GM21423 (cell line): ENCODE results near the gene THSD4.

Source experiments
- ATAC-seq: cut with Tn5 transposase; IDR thresholded peaks from one replicate; pipeline ENCODE4 v1.9.1; 2021; ENCODE audit warnings: mild to moderate bottlenecking, moderate library complexity; ENCODE audit not compliant: unreplicated experiment

THSD4 gene

DNA sequence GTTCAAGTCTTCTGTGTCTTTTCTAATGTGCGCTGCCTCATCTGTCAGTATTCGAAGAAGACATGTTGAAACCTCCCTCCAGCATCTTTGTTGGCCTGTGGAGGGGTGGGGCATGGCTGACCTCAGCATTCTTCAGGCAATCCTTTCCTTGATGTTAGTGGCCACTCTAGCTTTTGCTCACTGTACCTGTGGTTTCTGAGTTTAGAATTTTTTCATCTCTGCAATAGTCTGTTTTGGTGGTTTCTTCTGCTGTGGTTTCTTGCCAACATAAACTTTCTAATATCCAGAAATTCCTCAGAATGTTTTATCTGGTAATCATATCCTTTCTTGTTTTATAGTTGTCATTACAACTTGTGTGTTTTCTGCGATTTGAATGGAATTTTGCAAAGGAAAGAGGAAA is 443.8 kb downstream of the THSD4 start:
- ATAC-seq, result no peak

DNA sequence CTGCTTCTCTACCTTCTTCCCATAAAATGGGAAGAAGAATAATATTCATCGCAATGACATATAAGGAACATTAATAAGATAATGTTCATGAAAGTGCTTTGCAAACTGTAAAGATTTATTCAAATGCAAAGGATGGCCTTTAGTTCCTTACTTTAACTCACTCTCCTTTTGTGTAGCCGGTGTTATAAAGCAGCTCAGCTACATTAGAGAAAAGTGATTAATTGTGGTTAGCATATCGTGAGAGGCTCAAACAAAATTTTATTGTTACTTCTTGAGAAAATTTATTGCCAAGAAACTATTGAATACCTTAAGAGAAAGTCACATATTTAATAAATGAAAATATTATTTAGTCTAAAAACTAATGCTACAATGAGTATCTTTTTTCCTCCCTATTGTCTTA is 444.3 kb downstream of the THSD4 start:
- ATAC-seq, result no peak

DNA sequence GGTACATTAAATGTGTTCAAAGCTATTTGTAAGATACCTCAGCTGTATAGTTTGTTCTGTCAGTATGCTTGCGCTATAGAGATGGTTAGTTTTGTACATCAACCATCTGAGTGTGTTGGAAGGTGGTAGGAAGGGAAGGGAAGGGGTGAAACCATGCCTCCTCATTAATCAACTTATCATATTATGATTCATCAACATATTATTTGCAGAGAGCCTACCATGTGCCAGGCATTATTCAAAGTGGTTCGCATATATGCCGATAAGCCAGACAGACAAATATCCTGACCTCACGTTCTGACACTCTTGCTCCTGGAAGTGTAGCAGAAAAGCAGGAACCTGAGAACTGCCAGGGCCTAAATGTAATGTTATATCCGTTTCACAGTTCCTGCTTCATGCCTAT is 447.0 kb downstream of the THSD4 start:
- ATAC-seq, result no peak

DNA sequence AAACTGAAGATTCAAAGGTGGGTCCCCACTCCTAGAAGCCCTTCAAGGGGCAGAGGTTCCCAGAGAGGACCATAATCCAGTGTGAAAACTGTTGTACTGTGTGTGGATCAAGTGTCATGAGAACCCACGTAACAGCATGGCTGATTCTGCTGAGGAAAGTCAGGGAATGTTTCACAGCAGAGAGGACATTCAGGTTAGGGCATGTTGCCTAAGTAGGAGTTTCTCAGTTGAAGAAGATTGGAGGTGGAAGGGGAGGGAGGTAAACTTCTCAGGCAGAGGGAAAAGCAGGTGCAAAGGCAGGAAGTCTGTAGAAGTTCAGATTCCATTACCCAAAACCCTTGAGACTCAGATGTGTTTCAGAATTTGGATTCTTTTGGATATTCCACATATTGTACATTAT is 448.9 kb downstream of the THSD4 start:
- ATAC-seq, result no peak

DNA sequence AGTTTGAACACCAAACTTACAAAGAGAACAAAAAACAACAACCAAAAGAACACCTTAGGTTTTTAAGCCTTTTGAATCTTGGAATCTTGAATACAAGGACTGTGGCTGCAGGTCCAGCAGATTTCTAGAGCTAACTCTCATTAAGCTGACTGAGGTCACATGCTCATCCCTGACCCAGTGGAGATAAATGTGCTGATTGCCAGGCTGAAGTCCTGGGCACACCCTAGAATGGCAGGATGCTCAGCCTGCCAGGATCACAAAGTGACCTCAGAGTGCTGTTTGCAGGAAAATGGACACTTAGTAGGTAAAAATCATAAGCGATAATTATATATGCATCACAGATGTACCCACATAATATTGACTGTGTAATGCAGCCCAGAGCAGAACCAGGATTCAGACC is 449.7 kb downstream of the THSD4 start:
- ATAC-seq, result no peak

DNA sequence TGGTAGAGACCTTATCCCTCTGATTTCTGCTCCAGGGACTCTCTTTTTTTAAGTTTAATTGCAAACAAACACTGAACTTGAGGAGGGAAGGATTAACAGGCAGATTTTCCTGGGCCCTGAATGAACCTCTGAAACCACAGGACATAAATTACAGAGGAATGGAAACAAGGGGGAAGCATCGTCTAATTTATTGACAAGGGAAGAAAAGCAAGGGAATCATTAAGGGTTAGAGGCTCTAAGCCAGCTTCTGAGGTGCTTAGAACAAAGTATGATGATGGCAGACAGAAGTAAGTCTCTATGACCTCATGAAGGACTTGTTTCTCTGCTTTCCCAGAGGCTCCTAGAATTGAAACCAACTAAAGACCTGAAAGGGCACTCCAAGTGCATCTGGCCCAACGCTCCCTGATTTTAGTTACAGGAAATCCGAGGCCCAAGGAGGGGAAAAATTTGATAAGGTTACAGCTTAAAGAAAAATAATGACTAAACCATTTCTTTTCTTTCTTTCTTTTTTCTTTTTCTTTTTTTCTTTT is 450.4 kb downstream of the THSD4 start:
- ATAC-seq, result no peak

DNA sequence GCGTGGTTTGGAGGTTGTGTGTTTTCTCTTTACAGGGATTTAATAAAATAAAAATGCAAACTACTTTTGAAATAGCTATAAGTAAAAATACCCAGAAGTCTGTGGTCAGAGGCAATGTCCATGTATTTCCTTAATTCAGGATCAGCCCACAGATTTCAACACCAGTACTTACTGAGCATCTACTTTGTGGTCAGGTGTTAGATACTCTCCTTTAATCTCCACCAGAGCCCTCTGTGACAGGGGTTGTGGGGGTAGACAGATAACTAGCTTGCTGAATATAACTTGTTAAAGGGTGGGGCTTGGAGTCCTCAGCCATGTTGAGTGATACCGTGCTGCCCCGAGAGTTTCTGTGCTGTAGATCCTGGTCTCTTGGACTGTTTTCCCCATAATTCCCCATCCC is 451.0 kb downstream of the THSD4 start:
- no peak for ATAC-seq

DNA sequence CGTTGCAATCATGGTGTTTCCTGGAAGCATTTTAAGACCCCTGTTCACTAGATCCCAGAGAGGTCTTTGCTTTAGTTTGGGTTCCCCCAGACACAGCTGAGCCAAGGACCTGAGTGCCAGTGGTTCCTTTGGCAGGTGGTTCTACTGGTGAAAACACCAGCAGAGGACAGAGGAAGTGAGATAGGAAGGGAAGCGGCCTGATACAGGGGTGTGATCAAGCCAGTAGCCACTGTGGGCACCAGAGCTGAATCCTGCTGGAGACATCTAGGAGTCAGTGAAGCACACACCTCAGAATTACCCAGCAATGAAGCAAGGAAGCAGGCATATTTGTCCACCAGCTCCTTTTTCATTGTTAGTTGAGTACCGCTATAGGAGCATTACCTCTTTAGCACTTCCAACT is 451.9 kb downstream of the THSD4 start:
- ATAC-seq, result no peak

DNA sequence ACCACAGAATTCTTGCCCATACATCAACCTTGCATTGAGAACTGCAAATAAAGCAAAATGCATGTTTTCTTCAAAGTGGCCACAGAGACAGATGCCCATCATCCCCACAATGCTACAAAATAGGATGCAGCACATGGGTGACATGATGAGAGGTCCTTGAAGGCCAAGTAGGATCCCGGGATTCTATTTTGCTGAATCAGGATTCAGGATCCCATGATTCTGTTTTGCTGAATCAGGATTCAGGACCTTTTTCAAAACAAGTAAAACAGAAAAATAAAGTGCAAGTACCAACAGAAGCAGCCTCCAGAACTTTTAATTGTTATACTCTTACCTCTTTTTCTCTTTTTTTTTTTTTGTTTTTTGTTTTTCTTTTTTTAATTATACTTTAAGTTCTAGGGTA is 453.0 kb downstream of the THSD4 start:
- no peak for ATAC-seq

DNA sequence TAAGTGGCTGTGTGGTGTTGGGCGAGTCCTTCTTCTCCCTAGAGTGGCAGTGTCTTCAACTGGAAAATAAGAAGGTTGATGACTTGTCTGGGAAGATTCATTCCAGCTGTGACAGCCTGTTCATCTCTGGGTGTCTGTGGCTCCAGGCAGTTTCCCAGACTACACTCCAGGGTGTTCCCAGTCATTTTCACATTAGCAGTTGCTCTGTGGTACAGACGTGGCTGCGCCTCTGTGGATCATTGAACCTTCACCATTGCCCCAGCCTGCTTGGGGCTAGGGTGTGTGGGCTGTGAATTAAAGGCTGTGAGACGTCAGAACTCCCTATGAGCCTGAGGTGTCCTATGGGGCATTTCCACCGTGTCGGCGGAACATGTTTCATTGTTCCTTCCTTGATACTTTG is 455.5 kb downstream of the THSD4 start:
- ATAC-seq, result no peak

DNA sequence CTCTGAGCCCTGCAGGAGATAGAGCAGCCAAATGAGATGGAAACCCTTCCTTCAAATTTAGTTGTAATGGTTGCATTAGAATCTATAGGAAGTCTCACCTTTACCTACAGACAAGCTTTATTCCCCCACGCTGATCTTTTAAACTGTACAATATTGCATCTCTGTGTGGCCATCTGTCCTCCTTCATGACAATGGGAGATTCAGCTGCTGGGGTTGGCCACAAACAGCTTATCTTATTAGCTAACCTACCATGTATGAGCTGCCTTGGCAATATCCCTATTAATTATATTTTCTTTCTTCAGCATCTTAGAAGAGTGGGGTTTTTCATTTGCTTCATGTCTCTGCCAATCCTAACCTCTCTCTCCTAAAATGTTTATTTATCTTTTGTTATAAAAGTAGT is 456.4 kb downstream of the THSD4 start:
- ATAC-seq, result no peak

DNA sequence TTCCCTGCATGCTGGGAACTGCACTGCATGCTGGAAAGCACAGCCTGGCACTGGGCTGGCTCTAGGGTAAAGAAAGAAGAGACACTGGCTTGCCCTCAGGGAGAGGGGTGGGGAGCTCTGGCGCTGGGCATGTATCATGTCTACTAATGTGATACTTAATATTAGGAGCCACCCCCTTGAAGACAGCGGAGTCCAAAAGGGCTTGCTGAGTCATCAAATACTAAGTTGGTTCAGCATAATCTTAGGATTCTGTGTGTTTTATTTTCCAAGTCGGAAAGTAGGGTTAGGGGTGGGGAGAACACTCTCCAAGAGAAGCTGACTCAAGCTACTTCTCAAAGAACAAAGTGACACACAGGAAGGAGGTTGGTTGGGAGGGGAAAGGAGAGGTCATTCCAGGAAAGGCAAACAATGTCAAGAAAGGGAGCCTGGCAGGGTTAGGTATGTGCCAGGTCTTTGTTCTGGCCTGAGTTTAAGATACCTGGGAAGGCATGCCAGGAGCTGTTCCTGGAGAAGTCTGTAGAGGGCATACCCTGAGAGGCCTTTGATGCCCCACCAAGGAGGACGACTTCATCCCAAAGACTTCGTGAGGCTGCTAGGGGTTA is 457.3 kb downstream of the THSD4 start:
- no peak for ATAC-seq

DNA sequence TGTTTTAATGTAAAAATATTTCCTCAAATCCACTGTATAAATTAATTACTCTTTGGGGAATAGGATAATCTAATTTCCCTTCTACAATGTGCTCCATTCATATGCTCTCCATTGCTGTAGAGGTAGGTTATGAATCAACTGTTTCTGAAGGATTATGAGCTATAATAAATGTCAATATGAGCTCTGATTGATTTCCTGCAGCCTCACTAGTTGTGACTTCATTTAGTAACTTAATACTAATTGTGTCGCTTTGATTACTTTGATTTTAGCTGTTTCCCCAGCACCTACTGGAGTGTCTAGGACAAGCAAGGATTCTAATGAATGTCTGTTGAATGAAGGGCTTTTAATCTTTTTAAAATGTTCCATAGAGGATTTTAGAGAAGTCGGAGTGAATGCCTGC is 458.3 kb downstream of the THSD4 start:
- ATAC-seq, result no peak

DNA sequence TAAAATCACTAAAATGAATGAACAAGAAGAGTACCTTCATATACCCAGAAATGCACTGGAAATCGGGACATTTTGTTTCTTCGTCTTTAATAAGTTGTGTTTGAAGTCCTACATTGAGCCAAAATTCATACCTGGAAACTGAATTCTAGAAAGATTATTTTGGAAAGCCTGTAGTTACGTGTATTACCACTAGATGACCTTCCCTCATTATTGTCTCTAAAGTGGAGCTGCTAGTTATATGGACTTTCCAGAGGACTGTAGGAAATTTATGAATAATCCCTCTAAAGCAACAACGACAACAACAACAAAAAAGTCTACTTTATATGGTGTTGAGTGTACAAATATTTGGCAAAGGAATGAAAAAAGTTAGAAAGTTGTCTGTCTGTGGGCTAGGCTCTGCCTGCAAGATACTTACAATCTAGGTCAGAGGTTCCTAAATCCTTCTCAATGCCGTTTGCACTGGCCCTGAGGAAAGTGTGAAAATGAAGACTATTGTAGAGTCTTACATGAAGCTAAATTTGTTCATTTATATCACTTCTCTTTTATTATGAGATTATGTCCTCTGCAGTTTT is 460.3 kb downstream of the THSD4 start:
- ATAC-seq, result no peak

DNA sequence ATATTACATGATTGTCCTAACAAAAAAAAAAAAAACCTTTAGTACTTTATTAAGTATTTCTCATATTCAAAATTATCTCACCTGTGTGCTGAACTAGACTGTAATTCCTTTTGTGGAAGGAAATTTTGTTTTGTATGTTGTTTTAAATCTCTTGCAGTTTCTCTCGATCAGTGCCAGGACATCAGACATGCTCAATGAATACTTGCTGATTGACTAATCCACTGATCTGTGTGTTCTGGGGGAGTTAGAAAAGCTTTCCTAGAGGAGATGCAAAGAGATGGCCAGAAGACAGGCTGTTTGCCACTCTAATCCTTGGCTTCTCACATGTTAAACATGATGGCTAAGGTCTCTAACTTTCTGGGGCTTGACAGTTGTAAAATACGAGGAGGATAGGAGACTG is 461.8 kb downstream of the THSD4 start:
- no peak for ATAC-seq

DNA sequence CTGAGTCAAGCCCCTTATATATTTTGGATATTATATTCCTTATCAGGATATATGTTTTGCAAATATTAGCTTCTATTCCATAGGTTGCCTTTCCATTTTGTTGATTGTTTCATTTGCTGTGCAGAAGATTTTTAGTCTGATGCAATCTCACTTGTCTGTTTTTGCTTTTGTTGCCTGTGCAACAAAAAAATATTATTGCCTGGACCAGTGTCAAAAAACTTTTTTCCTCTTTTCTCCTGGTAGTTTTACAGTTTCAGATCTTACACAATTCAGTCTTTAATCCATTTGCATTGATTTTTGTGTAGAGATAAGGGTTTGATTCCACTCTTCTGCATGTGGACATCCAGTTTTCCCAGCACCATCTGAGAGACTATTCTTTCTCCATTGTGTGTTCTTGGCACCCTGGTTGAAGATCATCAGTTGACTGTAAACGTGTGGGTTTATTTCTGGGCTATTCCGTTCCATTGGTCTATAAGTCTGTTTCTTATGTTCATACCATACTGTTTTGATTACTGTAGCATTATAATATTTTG is 466.2 kb downstream of the THSD4 start:
- no peak for ATAC-seq

DNA sequence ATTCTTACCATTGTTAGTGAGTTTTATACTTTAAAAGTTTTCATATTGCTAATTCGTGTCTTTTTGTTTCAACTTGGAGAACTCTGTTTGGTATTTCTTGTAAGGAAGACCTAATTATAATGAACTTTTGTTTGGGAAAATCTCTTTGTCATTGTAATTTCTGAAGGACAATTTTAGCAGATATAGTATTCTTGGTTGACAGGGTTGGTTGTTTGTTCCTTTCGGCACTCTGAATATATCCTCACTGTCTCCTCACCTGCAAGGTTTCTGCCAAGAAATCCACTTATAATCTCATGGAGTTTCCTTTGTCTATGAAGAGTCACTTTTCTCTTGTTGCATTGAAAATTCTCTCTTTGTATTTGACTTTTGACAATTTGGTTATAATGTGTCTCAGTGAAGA is 469.9 kb downstream of the THSD4 start:
- ATAC-seq, result no peak

DNA sequence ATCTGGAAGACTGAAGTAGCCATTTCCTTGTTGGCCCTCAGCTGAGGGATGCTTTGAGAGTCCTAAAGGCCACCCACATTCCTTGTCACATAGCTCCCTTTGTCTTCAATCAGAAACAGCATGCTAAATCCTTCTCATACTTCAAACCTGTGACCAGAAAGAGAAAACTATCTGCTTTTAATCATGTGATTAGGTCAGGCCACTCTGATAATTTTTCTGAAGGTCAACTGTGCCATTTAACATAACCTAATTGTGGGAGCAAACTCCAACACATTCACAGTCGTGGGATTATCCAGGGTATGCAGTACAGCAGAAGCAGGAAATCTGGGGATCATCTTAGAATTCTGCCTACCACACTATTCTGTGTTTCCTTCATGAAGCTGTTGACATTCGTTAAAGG is 471.2 kb downstream of the THSD4 start:
- ATAC-seq, result no peak

DNA sequence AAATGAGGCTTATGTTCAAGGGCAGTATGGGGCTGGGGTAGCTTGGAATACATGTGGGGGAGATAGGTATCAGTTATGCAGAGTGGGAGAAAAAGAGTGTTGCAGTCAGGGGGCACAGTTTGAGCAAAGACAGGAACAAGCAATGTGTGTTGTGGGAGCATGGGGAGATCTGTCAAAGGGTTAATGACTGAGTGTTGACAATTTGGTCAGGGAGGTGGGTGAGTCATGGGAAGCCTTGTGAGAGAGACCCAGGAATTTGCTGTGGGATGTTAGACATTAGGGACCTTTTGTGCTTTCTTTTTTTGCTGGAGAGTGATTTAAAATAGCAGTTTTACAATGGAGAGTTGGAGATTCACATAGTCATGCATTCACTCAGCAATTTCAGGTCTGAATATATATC is 473.5 kb downstream of the THSD4 start:
- ATAC-seq, result no peak

DNA sequence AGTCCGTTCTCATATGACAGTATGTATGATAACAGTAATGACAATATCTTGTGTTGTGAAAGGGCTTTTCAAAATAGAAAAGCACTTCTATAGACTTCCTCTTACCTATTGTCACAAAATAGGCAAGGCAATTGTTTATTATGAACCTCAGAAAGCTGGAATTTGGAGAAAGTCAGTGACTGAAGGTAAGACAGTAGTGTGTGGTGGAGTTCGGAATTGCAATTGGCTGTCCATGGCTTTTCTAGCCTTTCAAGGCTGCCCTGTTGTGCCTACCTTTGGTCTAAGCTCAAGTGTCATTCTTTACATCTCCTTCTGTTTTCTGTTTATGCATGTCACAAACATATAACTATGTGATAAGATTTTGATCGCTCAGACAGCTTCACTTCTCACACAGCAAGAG is 475.8 kb downstream of the THSD4 start:
- ATAC-seq, result no peak

DNA sequence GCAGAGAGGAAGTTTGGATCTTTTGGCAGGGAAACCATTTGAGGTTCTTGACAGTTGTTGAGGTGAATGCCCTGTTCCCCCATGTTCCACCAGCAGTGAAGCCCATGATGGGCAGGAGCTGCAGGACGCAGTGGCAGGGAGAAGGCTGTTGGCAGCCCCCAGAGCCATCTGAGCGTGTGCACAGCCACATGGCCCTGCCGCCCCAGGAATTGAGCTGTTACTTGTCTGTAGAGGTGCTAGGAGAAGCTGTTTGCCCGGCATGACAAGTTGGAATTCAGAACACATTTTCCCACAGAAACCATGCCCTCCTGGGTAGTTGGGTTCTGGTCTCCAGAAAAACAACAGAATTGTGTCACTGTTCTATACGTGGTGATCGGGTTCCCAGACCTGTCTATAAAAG is 476.9 kb downstream of the THSD4 start:
- ATAC-seq, result no peak

DNA sequence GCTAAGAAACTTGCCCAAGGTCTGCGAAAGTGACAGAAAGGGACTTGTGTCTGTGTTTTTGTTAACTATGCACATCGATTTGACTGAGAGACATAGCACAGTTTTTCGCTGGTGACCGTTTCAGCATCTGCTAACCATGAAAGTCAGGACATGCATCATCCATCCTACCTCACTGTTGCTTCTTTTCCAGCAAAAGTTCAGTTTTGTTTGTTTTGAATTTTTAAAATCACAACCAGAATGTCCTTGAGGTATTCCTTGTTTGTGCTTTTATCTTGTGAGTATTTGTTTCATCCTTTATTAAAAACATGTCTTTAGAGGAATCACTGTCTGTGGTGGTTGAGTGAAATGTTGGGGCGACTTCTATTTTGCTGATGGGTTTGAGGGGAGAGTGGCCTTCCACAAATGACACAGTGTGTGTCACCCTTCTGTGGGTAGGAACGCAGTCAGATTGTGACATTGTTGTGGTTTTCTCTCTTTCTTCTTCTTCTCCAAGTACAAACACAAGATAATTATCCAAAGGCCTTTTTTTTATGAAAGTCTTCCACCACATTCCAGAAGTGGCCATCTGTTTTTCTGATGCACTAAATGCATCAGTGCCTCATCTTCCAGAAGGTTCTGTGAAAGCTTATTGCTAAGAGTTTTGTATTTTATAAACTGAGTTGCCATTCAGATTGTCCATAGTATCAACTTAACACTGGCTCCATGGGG is 480.7 kb downstream of the THSD4 start:
- no peak for ATAC-seq
